Right lobe of liver (tissue), 4 donors: ENCODE measurements around the gene PCDH12.

Experiments used
- POLR2A ChIP-seq: fragments of 450-650 bp; IDR thresholded peaks from one replicate; pipeline ENCODE4 v1.6.1; 2017; ENCODE audit warnings: antibody characterized with exemption, mild to moderate bottlenecking
- TF ChIP-seq, protein P1 (sequence below), 4 donors: fragments of 200-600 bp in 3 of 4; fragments of 450-650 bp in 1 of 4; IDR thresholded peaks; one replicate each; pipeline versions ENCODE4 v1.5.1 to v1.8.0; 2016 to 2022; ENCODE audit warnings: antibody characterized with exemption in 4 of 4, mild to moderate bottlenecking in 2 of 4
- donor health status: DM: no; HTN: no; CAD: no.
- donor health status: DM: no; HTN: no; CAD: no.
- donor health status: DM: no; HTN: yes; CAD: no.

DNA sequence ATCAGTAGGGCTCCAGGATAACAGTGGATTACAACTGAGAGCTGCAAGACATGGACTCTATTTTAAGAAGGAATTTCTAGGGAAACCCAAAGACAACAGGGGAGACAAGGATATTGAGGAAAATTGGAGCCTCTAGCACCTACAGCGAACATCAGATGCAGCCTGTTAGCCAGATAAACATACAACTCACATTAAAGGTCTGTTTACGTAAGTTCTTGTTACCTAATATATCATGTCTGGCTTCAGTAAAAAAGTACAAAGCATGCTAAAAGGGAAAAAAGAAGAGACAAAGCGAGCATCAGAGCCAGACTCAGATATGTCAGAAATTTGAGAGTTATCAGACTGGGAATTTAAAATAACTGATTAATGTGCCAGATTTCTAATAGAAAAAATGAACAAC lies 37.7 kb upstream of the PCDH12 start:
- no peak for TF ChIP-seq POLR2A
- TF ChIP-seq, protein P1, sequence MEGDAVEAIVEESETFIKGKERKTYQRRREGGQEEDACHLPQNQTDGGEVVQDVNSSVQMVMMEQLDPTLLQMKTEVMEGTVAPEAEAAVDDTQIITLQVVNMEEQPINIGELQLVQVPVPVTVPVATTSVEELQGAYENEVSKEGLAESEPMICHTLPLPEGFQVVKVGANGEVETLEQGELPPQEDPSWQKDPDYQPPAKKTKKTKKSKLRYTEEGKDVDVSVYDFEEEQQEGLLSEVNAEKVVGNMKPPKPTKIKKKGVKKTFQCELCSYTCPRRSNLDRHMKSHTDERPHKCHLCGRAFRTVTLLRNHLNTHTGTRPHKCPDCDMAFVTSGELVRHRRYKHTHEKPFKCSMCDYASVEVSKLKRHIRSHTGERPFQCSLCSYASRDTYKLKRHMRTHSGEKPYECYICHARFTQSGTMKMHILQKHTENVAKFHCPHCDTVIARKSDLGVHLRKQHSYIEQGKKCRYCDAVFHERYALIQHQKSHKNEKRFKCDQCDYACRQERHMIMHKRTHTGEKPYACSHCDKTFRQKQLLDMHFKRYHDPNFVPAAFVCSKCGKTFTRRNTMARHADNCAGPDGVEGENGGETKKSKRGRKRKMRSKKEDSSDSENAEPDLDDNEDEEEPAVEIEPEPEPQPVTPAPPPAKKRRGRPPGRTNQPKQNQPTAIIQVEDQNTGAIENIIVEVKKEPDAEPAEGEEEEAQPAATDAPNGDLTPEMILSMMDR (IDR thresholded peaks at IDR 0.05) = no peak
